GM12892 (cell line): ENCODE measurements around the gene PTK7.

Source experiments
- DNase-seq: peaks from one replicate; pipeline ENCODE4 v3.0.0; 2011; ENCODE audit not compliant: insufficient read length
- FAIRE-seq: peaks from 2 replicates; lab custom pipeline; 2011; peaks lifted over from hg19 to GRCh38; lab: Jason Lieb, UNC
- POLR2A ChIP-seq: IDR thresholded peaks from 2 replicates; pipeline ENCODE4 v1.6.1; 2011; ENCODE audit warnings: low read depth, low read length, control low read depth
- POLR2AphosphoS5 ChIP-seq: IDR thresholded peaks from 2 replicates; pipeline ENCODE4 v1.6.1; 2011; ENCODE audit warnings: low read depth, low read length, control low read depth
- TAF1 ChIP-seq: IDR thresholded peaks from 2 replicates; pipeline ENCODE4 v1.6.1; 2011; ENCODE audit warnings: low read depth, mild to moderate bottlenecking, control low read depth, low read length, borderline replicate concordance

PTK7 gene

GRCh38 chr6:43174263-43175112 is 98.4 kb downstream of the PTK7 start:
- TF ChIP-seq POLR2AphosphoS5 = 0 out of 2 replicates have a peak, but pooled peaks have one; percentile 38
- peak; percentile 54; the same call in 1 of the 2 replicates for TF ChIP-seq POLR2A
- no peak for TF ChIP-seq TAF1
- FAIRE-seq (peak; percentile 88), DNase-seq (peak; percentile 98)

DNA sequence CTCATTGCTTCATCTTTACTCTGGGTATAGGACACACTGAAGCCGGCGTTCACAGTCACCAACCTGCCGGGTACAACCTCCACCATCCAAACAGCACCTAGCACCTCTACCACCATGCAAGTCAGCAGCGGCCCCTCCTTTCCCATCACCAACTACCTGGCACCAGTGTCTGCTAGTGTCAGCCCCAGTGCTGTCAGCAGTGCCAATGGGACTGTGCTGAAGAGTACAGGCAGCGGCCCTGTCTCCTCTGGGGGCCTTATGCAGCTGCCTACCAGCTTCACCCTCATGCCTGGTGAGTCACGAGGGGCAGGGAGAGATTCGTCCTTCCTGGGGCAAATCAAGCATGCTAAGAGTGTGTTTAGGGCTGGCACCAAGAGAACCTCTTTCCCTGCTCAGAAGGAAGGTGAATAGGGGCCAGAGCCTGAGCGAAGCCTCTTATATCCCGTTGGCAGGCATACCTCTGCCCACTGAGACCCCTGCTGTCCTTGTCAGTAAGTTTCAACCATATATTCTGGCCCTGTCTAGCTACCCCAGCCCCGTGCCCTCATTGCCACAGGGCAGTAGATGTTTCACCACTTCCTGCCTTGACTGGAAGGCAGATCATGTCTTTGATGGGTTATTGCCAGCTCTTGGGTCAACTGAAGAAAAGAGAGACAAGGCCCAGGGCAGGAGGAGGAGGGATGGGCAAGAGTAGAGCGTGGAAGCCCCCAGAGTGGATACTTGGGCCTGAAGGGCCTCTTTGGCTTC is 99.7 kb downstream of the PTK7 start:
- no peak for DNase-seq
- FAIRE-seq = no peak
- TF ChIP-seq POLR2A (no peak), TAF1 (no peak), POLR2AphosphoS5 (no peak)

GRCh38 chr6:43176423-43176786 is 100.3 kb downstream of the PTK7 start:
- DNase-seq (no peak), FAIRE-seq (no peak)
- TF ChIP-seq TAF1 (no peak), POLR2A (peak; percentile 40; the same call in 1 of the 2 replicates)

GRCh38 chr6:43178150-43178549 is 102.0 kb downstream of the PTK7 start:
- TF ChIP-seq POLR2AphosphoS5 (no peak), POLR2A (no peak), TAF1 (no peak)
- FAIRE-seq = no peak
- DNase-seq = no peak

- FAIRE-seq (no peak), DNase-seq (no peak)
- no peak for TF ChIP-seq POLR2A
- TF ChIP-seq TAF1 = no peak
- TF ChIP-seq POLR2AphosphoS5 = no peak
Measured at GRCh38 chr6:43178951-43179830, 103.1 kb downstream of the PTK7 start.

DNA sequence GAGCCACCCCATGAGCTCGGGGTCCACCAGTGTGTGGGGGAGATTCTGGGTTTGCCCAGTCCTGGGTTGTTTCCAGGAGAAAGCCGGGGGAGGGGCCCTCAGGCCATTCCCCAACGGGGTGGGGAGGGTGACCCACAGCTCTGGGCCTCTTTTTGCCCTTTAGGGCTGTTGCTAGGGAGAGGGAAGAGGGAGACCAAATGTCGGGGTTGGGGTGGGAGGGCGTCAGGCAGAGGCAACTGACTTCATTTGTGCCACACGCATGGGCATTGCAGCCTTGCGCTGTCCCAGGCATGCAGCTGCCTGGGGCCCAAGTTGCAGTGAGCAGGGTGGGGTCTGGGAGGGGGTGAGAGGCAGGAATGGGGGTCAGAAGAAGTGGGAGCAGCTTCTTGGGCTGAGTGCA is 103.9 kb downstream of the PTK7 start:
- DNase-seq = no peak

DNA sequence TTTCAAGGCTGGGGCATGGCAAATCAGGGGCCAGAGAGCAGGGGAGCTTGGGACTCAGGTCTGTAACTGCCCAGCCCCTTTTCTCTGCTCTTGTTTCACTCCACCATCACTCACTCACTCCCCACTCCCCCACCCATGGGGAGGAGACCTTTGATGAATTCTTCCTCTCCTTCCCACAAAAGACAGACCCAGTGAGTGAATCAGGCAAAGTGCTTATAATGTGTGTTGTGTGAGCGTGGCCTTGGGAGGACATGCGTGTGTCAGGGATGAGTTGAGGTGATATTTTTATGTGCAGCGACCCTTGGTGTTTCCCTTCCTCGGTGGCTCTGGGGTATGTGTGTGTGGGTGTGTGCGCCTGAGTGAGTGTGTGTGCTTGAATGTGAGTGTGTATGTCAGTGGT is 104.9 kb downstream of the PTK7 start:
- FAIRE-seq = no peak
- peak; percentile 61; the same call in 1 of the 2 replicates for TF ChIP-seq POLR2A
- TF ChIP-seq POLR2AphosphoS5 = peak; percentile 64
- no peak for TF ChIP-seq TAF1
- no peak for DNase-seq

More for the DNA sequence above, 103.9 kb downstream of the PTK7 start:
- no peak for FAIRE-seq
- TF ChIP-seq POLR2A (peak; percentile 12; the same call in 1 of the 2 replicates), TAF1 (no peak)

GRCh38 chr6:43181621-43181941 is 105.5 kb downstream of the PTK7 start:
- DNase-seq (no peak), FAIRE-seq (no peak)
- TF ChIP-seq POLR2AphosphoS5 (no peak), TAF1 (no peak), POLR2A (no peak; the same call in 1 of the 2 replicates)

- TF ChIP-seq POLR2A = peak; percentile 86
- peak; percentile 38; the same call in 1 of the 2 replicates for TF ChIP-seq TAF1
- peak; percentile 93 for TF ChIP-seq POLR2AphosphoS5
- peak; percentile 98 for FAIRE-seq
- DNase-seq = peak; percentile 94
Measured at GRCh38 chr6:43181942-43182860, 106.1 kb downstream of the PTK7 start, which contains the start of gene CUL9. Gene CUL9, plus strand, starts transcription at chr6:43182196. Its CDS starts 2,115 bp downstream, at chr6:43184311.

DNA sequence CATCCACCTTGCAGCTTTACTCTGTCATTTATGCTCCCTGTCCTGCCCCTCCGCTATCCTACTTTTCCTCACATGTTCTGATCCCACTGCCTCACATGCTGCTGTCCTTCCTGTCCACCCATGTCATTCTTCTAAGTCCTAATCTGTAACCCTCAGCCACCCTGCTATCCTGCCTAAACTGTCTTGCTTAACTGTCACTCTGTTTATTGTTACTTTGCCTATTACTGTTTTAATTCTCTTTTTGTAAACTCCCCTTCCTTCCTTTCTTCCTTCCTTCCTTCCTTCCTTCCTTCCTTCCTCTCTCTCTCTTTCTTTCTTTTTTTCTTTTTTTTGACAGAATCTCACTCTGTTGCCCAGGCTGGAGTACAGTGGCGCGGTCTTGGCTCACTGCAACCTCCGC is 107.3 kb downstream of the PTK7 start:
- FAIRE-seq = no peak
- TF ChIP-seq POLR2A (no peak), TAF1 (no peak), POLR2AphosphoS5 (no peak)
- DNase-seq = no peak
